ENCODE results near the gene ABLIM3. TPM values are rescaled to one million over a fixed set of nuclear protein-coding genes. Genes with fewer than 3 reads are reported as not detected.

ABLIM3 gene
- total RNA-seq, 1 experiment from 2014 or later: 14.3 TPM

DNA sequence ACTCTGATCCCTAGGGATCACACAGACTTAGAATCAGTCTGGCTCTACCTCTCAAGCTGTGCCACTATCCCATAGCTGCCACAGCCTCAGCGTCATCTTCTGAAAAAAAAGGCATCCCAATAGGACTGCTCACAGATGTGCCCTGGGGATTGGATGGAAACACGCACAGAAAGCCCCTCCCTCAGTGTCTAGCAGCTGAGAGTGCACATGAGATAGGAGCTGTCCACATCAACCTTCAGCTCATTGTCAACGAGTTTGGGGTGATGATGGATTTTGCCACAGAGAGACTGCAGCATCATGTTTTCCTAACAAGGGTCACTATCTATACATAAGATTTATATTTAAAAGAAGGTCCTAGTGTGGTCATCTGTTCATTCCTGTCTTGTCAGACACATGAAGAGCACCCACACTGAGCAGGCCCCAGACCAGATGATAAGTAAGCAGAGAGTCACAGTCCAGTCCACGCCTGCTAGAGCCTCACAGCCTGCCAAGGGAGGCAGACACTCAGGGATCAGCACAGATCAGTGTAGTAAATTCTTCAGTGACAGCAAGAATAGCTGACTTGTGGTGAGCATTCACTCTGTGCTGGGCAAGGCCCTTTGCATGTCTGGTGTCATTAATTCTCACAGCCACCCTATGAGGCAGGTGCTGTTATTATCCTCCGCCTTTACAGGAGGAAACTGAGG is 156.2 kb downstream of the ABLIM3 start:
- ChIA-PET POLR2A (no interaction called here), RAD21 (ENCODE audit: low non-redundant PET in 1 of 2, low total read pairs in 2 of 2, uncharacterized antibody in 2 of 2, unreplicated experiment in 2 of 2) (no interaction called here), CTCF (no interaction called here)
- no peaks in the 10 kb centered on the region for H4K20me1 ChIP-seq (ENCODE audit: insufficient read depth)
- H3K27me3 ChIP-seq (ENCODE audit: insufficient read depth, low read length): no peaks in the 10 kb centered on the region
- H2AFZ ChIP-seq (ENCODE audit: low read depth, low read length, poor library complexity, severe bottlenecking): no peak overlapping the region
- peaks cover 0 to 13% of the 10 kb centered on the region in 2 experiments; a peak in 3 of 4 replicates for H3K4me1 ChIP-seq (ENCODE audit: control insufficient read depth in 1 of 2, insufficient read depth in 2 of 2, low read length in 2 of 2)
- no peak overlapping the region for H3K9ac ChIP-seq (ENCODE audit: low read length)
- intact Hi-C loops (cut with micrococcal nuclease): no loop called here
- no peaks in the 10 kb centered on the region for H3K36me3 ChIP-seq (ENCODE audit: control insufficient read depth in 1 of 2, insufficient read depth in 2 of 2, low read length in 2 of 2)
- DNase-seq (ENCODE audit: low read depth, low spot score) (no peak), ATAC-seq (no peak)
- TF ChIP-seq FOSL1 (IDR thresholded peaks at IDR 0.05; ENCODE audit: low read depth) (no peak), POLR2A (IDR thresholded peaks at IDR 0.05; ENCODE audit: borderline replicate concordance, extremely low read depth, insufficient read depth, insufficient read length) (no peak), SIN3A (IDR thresholded peaks at IDR 0.05; ENCODE audit: low read depth) (no peak), ZFX (IDR thresholded peaks at IDR 0.05) (no peak), EZH2 (IDR thresholded peaks at IDR 0.05) (no peak), ZNF274 (IDR thresholded peaks at IDR 0.05; ENCODE audit: low read depth, low read length) (no peak), YY1 (IDR thresholded peaks at IDR 0.05; ENCODE audit: extremely low read depth, insufficient replicate concordance, low read depth, low read length) (no peak), EZH2phosphoT487 (IDR thresholded peaks at IDR 0.05; ENCODE audit: borderline replicate concordance) (no peak), POLR2AphosphoS5 (IDR thresholded peaks at IDR 0.05; ENCODE audit: low read depth, low read length) (no peak), CEBPB (IDR thresholded peaks at IDR 0.05; ENCODE audit: low read depth) (no peak)
- TF ChIP-seq, protein P1, sequence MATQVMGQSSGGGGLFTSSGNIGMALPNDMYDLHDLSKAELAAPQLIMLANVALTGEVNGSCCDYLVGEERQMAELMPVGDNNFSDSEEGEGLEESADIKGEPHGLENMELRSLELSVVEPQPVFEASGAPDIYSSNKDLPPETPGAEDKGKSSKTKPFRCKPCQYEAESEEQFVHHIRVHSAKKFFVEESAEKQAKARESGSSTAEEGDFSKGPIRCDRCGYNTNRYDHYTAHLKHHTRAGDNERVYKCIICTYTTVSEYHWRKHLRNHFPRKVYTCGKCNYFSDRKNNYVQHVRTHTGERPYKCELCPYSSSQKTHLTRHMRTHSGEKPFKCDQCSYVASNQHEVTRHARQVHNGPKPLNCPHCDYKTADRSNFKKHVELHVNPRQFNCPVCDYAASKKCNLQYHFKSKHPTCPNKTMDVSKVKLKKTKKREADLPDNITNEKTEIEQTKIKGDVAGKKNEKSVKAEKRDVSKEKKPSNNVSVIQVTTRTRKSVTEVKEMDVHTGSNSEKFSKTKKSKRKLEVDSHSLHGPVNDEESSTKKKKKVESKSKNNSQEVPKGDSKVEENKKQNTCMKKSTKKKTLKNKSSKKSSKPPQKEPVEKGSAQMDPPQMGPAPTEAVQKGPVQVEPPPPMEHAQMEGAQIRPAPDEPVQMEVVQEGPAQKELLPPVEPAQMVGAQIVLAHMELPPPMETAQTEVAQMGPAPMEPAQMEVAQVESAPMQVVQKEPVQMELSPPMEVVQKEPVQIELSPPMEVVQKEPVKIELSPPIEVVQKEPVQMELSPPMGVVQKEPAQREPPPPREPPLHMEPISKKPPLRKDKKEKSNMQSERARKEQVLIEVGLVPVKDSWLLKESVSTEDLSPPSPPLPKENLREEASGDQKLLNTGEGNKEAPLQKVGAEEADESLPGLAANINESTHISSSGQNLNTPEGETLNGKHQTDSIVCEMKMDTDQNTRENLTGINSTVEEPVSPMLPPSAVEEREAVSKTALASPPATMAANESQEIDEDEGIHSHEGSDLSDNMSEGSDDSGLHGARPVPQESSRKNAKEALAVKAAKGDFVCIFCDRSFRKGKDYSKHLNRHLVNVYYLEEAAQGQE (IDR thresholded peaks at IDR 0.05; ENCODE audit: low read depth): no peak
- TF ChIP-seq, protein P2, sequence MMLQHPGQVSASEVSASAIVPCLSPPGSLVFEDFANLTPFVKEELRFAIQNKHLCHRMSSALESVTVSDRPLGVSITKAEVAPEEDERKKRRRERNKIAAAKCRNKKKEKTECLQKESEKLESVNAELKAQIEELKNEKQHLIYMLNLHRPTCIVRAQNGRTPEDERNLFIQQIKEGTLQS (IDR thresholded peaks at IDR 0.05): no peak
- TF ChIP-seq, protein P3, sequence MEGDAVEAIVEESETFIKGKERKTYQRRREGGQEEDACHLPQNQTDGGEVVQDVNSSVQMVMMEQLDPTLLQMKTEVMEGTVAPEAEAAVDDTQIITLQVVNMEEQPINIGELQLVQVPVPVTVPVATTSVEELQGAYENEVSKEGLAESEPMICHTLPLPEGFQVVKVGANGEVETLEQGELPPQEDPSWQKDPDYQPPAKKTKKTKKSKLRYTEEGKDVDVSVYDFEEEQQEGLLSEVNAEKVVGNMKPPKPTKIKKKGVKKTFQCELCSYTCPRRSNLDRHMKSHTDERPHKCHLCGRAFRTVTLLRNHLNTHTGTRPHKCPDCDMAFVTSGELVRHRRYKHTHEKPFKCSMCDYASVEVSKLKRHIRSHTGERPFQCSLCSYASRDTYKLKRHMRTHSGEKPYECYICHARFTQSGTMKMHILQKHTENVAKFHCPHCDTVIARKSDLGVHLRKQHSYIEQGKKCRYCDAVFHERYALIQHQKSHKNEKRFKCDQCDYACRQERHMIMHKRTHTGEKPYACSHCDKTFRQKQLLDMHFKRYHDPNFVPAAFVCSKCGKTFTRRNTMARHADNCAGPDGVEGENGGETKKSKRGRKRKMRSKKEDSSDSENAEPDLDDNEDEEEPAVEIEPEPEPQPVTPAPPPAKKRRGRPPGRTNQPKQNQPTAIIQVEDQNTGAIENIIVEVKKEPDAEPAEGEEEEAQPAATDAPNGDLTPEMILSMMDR (IDR thresholded peaks at IDR 0.05 in 2 of 3, conservative IDR thresholded peaks at IDR 0.05 in 1 of 3; ENCODE audit: borderline replicate concordance in 1 of 3, insufficient read depth in 1 of 3, low read depth in 2 of 3, low read length in 2 of 3): no peak
- BruUV-seq (replicated peaks): no TSS peak
- no peak overlapping the region for H3K4me3 ChIP-seq (replicated peaks in 1 of 2; ENCODE audit: low read depth in 1 of 2, low read length in 2 of 2)
- no peaks in the 10 kb centered on the region for H3K79me2 ChIP-seq (ENCODE audit: insufficient read depth, low read length)
- H3K4me2 ChIP-seq (ENCODE audit: low read length): no peak overlapping the region
- no peaks in the 10 kb centered on the region for H3K9me3 ChIP-seq (ENCODE audit: control insufficient read depth in 1 of 2, insufficient read depth in 1 of 2, low read depth in 1 of 2, low read length in 2 of 2)
- H3K9me2 ChIP-seq (ENCODE audit: insufficient read depth): no peaks in the 10 kb centered on the region
- no peak overlapping the region for H3K27ac ChIP-seq (ENCODE audit: low read depth, low read length)

Data from HCT116 (cell line).